K562 (cell line): ENCODE results near the gene FXYD3. TPM values are rescaled to one million over a fixed set of nuclear protein-coding genes. Genes with fewer than 3 reads are reported as not detected.
A peak's percentile ranks its signal among the peaks of the same experiment; 100 is the strongest.

Source experiments
- ATF7 ChIP-seq: fragments of 450-650 bp; IDR thresholded peaks from 2 replicates; pipeline ENCODE4 v1.7.1; 2014; ENCODE audit warnings: mild to moderate bottlenecking, moderate library complexity
- BCOR ChIP-seq: fragments of 450-650 bp; IDR thresholded peaks from 2 replicates; pipeline ENCODE4 v1.6.1; 2016
- DDX20 ChIP-seq: fragments of 450-650 bp; IDR thresholded peaks from 2 replicates; pipeline ENCODE4 v1.6.1; 2016; ENCODE audit warnings: missing genetic modification characterization, low read depth, mild to moderate bottlenecking, missing compliant biosample characterization, moderate library complexity
- EZH2 ChIP-seq: IDR thresholded peaks from 2 replicates; pipeline ENCODE4 v1.6.1; 2012; ENCODE audit warnings: low read depth, mild to moderate bottlenecking, inconsistent platforms, low read length, borderline replicate concordance
- FOXK2 ChIP-seq, 2 experiments: fragments of 450-650 bp; IDR thresholded peaks in 1 of 2; conservative IDR thresholded peaks in 1 of 2; 2 replicates each; pipeline ENCODE4 v1.6.1; 2016; ENCODE audit warnings: low read depth in 2 of 2, mild to moderate bottlenecking in 1 of 2
- FOXP1 ChIP-seq: sonication (generic); formaldehyde crosslinking; IDR thresholded peaks from 2 replicates; pipeline ENCODE4 v1.8.0; 2022; ENCODE audit warnings: mild to moderate bottlenecking, missing genetic modification reagents
- GATAD2A ChIP-seq: fragments of 450-650 bp; IDR thresholded peaks from 2 replicates; pipeline ENCODE4 v1.6.1; 2017
- HIVEP1 ChIP-seq: fragments of 250-450 bp; sonication (Bioruptor Pico); IDR thresholded peaks from 2 replicates; pipeline ENCODE4 v1.4.0; 2020; ENCODE audit warnings: mild to moderate bottlenecking
- KDM1A ChIP-seq, 2 experiments: fragments of 450-650 bp; IDR thresholded peaks; 2 replicates each; pipeline ENCODE4 v1.6.1; 2016; ENCODE audit warnings: mild to moderate bottlenecking in 2 of 2
- MAFK ChIP-seq: IDR thresholded peaks from 2 replicates; pipeline ENCODE4 v1.6.1; 2011; ENCODE audit warnings: low read length, improper control_type of control experiment
- MCM2 ChIP-seq: fragments of 450-650 bp; IDR thresholded peaks from 2 replicates; pipeline ENCODE4 v1.6.1; 2017; ENCODE audit warnings: low read depth, mild to moderate bottlenecking
- MEIS2 ChIP-seq: fragments of 450-650 bp; IDR thresholded peaks from 2 replicates; pipeline ENCODE4 v1.6.1; 2014; ENCODE audit warnings: mild to moderate bottlenecking; ENCODE audit not compliant: partially characterized antibody
- NR4A1 ChIP-seq, 2 experiments: fragments of 250-450 bp in 1 of 2; fragments of 450-650 bp in 1 of 2; sonication (Bioruptor Pico) in 1 of 2; IDR thresholded peaks; 2 replicates each; pipeline versions ENCODE4 v1.4.0 to v1.6.1; 2016 to 2020; ENCODE audit warnings: mild to moderate bottlenecking in 2 of 2, missing compliant biosample characterization in 1 of 2, missing genetic modification characterization in 1 of 2, moderate library complexity in 1 of 2
- PATZ1 ChIP-seq: fragments of 250-450 bp; sonication (Bioruptor Pico); IDR thresholded peaks from 2 replicates; pipeline ENCODE4 v1.5.0; 2020; ENCODE audit warnings: mild to moderate bottlenecking, borderline replicate concordance
- PBX2 ChIP-seq, 2 experiments: IDR thresholded peaks in 1 of 2; conservative IDR thresholded peaks in 1 of 2; 2 replicates each; pipeline ENCODE4 v1.6.1; 2016; ENCODE audit warnings: low read depth in 2 of 2, mild to moderate bottlenecking in 1 of 2, missing compliant biosample characterization in 1 of 2, missing genetic modification characterization in 1 of 2, moderate library complexity in 1 of 2
- PURB ChIP-seq: sonication (generic); formaldehyde crosslinking; IDR thresholded peaks from 2 replicates; pipeline ENCODE4 v1.9.0; 2021; ENCODE audit warnings: low read depth, mild to moderate bottlenecking, missing genetic modification reagents
- RBM15 ChIP-seq: fragments of 200-400 bp; formaldehyde crosslinking; IDR thresholded peaks from 2 replicates; pipeline ENCODE4 v1.6.1; 2018; ENCODE audit warnings: mild to moderate bottlenecking, low read length, moderate library complexity; ENCODE audit not compliant: insufficient read depth
- RFX1 ChIP-seq: fragments of 450-650 bp; IDR thresholded peaks from 2 replicates; pipeline ENCODE4 v1.6.1; 2016; ENCODE audit warnings: mild to moderate bottlenecking, moderate library complexity
- RUNX1 ChIP-seq: sonication (generic); IDR thresholded peaks from 2 replicates; pipeline ENCODE4 v1.6.1; 2016; ENCODE audit warnings: antibody characterized with exemption, low read depth
- SIRT6 ChIP-seq: IDR thresholded peaks from one replicate; pipeline ENCODE4 v1.6.1; 2012; ENCODE audit warnings: low read depth, mild to moderate bottlenecking, control low read depth, inconsistent platforms, low read length, moderate library complexity
- SMARCA5 ChIP-seq: fragments of 450-650 bp; IDR thresholded peaks from 2 replicates; pipeline ENCODE4 v1.6.1; 2016
- VEZF1 ChIP-seq: fragments of 200-800 bp; sonication (Bioruptor generic); IDR thresholded peaks from 2 replicates; pipeline ENCODE4 v1.6.1; 2017; ENCODE audit warnings: missing genetic modification characterization, missing compliant biosample characterization
- polyA plus RNA-seq, 8 experiments: library from polyadenylated mRNA; depleted of rRNA in 4 of 8; stranded (reverse) in 5 of 8; unstranded in 3 of 8; fragments of >200 nt; fragmentation: Nextera tagmentation in 2 of 8; fragmentation: Illumina TruSeq in 1 of 8; extraction: Ambion mirVana in 2 of 8; extraction: Trizol in 1 of 8; gene quantifications; 2 replicates each; pipeline versions ENCODE4 v1.2.1 to v1.2.3, GENCODE V29; 2011 to 2014; ENCODE audit warnings: inconsistent platforms in 1 of 8, missing spikeins in 1 of 8
- total RNA-seq, 7 experiments: library from RNA; depleted of rRNA in 6 of 7; stranded (reverse); fragments of >200 nt in 6 of 7; fragmentation: Illumina TruSeq in 2 of 7; extraction: Trizol in 2 of 7; gene quantifications; 2 replicates each; pipeline versions ENCODE4 v1.2.1 to v1.2.3, GENCODE V29; 2011 to 2021; ENCODE audit warnings: low replicate concordance in 1 of 7

The FXYD3 gene
- total and polyA plus RNA-seq, 9 of the 15 experiments (the other 6 are each of a cell fraction or from before 2014, with no cell fraction given): 0.24 TPM; not detected in 8

GRCh38 chr19:35107545-35107944, 8.1 kb upstream of the FXYD3 start (continued):
- no peak for TF ChIP-seq PBX2 (CRISPR knock-in tag; IDR thresholded peaks at IDR 0.05; ENCODE audit: low read depth)
- peak; percentile 56 for TF ChIP-seq PBX2 (tag; conservative IDR thresholded peaks at IDR 0.05; ENCODE audit: low read depth)
- TF ChIP-seq ATF7: no peak
- TF ChIP-seq SMARCA5: 0 out of 2 replicates have a peak, but pooled peaks have one; percentile 53
- no peak for TF ChIP-seq SIRT6
- TF ChIP-seq VEZF1 (CRISPR knock-in tag): no peak
- TF ChIP-seq RUNX1: no peak
- TF ChIP-seq EZH2: no peak
- no peak for TF ChIP-seq PURB (CRISPR knock-in tag)
- peak; percentile 72 for TF ChIP-seq MEIS2
- TF ChIP-seq RBM15: no peak
- TF ChIP-seq FOXP1 (CRISPR knock-in tag): no peak
- TF ChIP-seq NR4A1 (CRISPR knock-in tag; IDR thresholded peaks at IDR 0.05): no peak
- no peak for TF ChIP-seq NR4A1 (tag; IDR thresholded peaks at IDR 0.05)
- TF ChIP-seq RFX1: no peak
- no peak for TF ChIP-seq GATAD2A
- TF ChIP-seq MAFK: no peak
- TF ChIP-seq BCOR: peak; percentile 85
- TF ChIP-seq KDM1A (IDR thresholded peaks at IDR 0.05): peak in 1 of 2 experiments; percentile 19; a peak in 1 of 4 replicates
- TF ChIP-seq HIVEP1 (CRISPR knock-in tag): no peak
- TF ChIP-seq DDX20 (tag): no peak
- TF ChIP-seq FOXK2 (conservative IDR thresholded peaks at IDR 0.05 in 1 of 2, IDR thresholded peaks at IDR 0.05 in 1 of 2; ENCODE audit: low read depth in 2 of 2): peak in 1 of 2 experiments; percentile 16; a peak in 1 of 4 replicates
- TF ChIP-seq MCM2: no peak
- no peak for TF ChIP-seq PATZ1
